ENCODE data around the gene CNOT1.

DNA sequence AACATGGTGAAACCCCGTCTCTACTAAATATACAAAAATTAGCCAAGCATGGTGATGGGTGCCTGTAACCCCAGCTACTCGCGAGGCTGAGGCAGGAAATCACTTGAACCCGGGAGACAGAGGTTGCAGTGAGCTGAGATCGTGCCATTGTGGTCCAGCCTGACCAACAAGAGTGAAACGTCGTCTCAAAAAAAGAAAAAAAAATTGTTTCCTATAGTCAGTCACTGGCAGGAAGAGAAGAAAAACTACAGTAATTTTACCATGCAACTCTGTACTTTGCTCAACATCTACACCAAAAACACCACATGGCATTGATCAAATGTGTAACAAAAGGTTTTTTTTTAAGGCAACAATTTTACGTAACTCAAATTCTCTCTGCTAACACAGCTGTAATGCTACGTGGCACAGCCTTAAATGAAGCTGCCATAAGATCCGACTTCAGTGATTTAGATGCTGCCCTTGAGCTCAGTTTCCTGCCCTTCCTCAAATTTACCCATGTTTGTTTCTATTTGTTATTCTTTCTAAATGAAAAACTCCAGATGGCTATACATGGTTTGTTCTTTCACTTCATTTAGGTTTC lies 40.2 kb downstream of the CNOT1 start:
- no peak for TF ChIP-seq MXI1 (conservative IDR thresholded peaks at IDR 0.05; ENCODE audit: poor library complexity, severe bottlenecking)
- no peak for TF ChIP-seq CTCF (IDR thresholded peaks at IDR 0.05; ENCODE audit: poor library complexity, severe bottlenecking)
- no peak for TF ChIP-seq EP300 (conservative IDR thresholded peaks at IDR 0.05; ENCODE audit: poor library complexity, severe bottlenecking)
- no peak for TF ChIP-seq TAF1 (IDR thresholded peaks at IDR 0.05; ENCODE audit: low read depth)
- TF ChIP-seq REST (IDR thresholded peaks at IDR 0.05; ENCODE audit: borderline replicate concordance), result no peak
- TF ChIP-seq EZH2 (IDR thresholded peaks at IDR 0.05; ENCODE audit: borderline replicate concordance, insufficient read depth, low read length, poor library complexity, severe bottlenecking), result no peak
- TF ChIP-seq POLR2AphosphoS5 (IDR thresholded peaks at IDR 0.05), result no peak
